ENCODE measurements around the gene DOCK2. TPM values are rescaled to one million over a fixed set of nuclear protein-coding genes. Genes with fewer than 3 reads are reported as not detected.

DOCK2 gene
- total RNA-seq, 1 experiment from 2014 or later: 0.42 TPM

DNA sequence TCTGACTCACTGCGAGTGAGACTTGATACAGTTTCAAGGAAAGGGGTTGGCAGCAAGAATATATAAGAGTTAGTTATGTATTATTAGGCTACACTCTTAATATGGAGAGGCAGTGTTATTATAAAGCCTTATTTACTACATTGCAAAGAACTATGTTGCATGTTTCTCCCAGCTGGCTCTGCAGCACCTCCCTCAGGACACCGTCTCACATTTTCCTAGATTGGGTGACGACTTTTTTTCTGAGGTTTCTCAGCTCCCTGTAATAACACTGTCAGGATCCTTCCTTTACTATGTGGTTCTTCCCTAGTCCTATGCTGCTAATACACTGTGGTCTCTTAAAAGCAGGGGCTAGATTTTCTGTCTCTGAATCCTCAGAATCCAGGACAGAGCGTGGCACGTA, 189.5 kb downstream of the DOCK2 start:
- Mint-ChIP-seq H3K4me1 (ENCODE audit: insufficient read depth, unreplicated experiment) (peaks cover 7% of the 10 kb centered on the region), H3K4me3 (ENCODE audit: unreplicated experiment) (no peak overlapping the region), H3K27ac (ENCODE audit: low read depth, unreplicated experiment) (no peak overlapping the region), H3K36me3 (ENCODE audit: insufficient read depth, unreplicated experiment) (no peaks in the 10 kb centered on the region), H3K9me3 (ENCODE audit: unreplicated experiment) (peaks cover 8% of the 10 kb centered on the region), H3K27me3 (ENCODE audit: insufficient read depth, unreplicated experiment) (peaks cover 10% of the 10 kb centered on the region)
- intact Hi-C loops (cut with micrococcal nuclease): no loop called here
- TF ChIP-seq, protein P1, sequence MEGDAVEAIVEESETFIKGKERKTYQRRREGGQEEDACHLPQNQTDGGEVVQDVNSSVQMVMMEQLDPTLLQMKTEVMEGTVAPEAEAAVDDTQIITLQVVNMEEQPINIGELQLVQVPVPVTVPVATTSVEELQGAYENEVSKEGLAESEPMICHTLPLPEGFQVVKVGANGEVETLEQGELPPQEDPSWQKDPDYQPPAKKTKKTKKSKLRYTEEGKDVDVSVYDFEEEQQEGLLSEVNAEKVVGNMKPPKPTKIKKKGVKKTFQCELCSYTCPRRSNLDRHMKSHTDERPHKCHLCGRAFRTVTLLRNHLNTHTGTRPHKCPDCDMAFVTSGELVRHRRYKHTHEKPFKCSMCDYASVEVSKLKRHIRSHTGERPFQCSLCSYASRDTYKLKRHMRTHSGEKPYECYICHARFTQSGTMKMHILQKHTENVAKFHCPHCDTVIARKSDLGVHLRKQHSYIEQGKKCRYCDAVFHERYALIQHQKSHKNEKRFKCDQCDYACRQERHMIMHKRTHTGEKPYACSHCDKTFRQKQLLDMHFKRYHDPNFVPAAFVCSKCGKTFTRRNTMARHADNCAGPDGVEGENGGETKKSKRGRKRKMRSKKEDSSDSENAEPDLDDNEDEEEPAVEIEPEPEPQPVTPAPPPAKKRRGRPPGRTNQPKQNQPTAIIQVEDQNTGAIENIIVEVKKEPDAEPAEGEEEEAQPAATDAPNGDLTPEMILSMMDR (IDR thresholded peaks at IDR 0.05; ENCODE audit: unreplicated experiment): no peak
- DNase-seq (ENCODE audit: unreplicated experiment): no peak
- ChIA-PET CTCF (interaction anchor here (1.0 to 1.3 kb wide), 2 partner anchors 8 to 154 kb away, joined by 4 to 9 read pairs; partner anchors contain the start of gene INSYN2B), POLR2A (no interaction called here)
- BruUV-seq (replicated peaks): no TSS peak

GRCh38 chr5:169827769-169828168, 190.7 kb downstream of the DOCK2 start:
- DNase-seq (ENCODE audit: unreplicated experiment): no peak

GRCh38 chr5:169828385-169828784, 191.3 kb downstream of the DOCK2 start:
- BruUV-seq (replicated peaks): no TSS peak
- intact Hi-C loops (cut with micrococcal nuclease): no loop called here
- peaks cover 10% of the 10 kb centered on the region for H3K4me1 Mint-ChIP-seq (ENCODE audit: insufficient read depth, unreplicated experiment)
- POLR2A ChIA-PET: interaction anchor here (0.7 kb wide), 1 partner anchor 128 kb away, joined by 3 read pairs; no protein-coding TSS in a partner anchor
- DNase-seq (ENCODE audit: unreplicated experiment): no peak
- H3K36me3 Mint-ChIP-seq (ENCODE audit: insufficient read depth, unreplicated experiment): no peaks in the 10 kb centered on the region
- CTCF ChIA-PET: interaction anchor here (0.5 to 1.9 kb wide), 4 partner anchors 9 to 1148 kb away, joined by 3 to 9 read pairs (median 4); partner anchors contain the start of gene INSYN2B
- no peak overlapping the region for H3K4me3 Mint-ChIP-seq (ENCODE audit: unreplicated experiment)
- peaks cover 8% of the 10 kb centered on the region for H3K9me3 Mint-ChIP-seq (ENCODE audit: unreplicated experiment)
- TF ChIP-seq, protein P1 (IDR thresholded peaks at IDR 0.05; ENCODE audit: unreplicated experiment): no peak
- H3K27ac Mint-ChIP-seq (ENCODE audit: low read depth, unreplicated experiment): no peak overlapping the region
- no peaks in the 10 kb centered on the region for H3K27me3 Mint-ChIP-seq (ENCODE audit: insufficient read depth, unreplicated experiment)

More at GRCh38 chr5:169827769-169828168, 190.7 kb downstream of the DOCK2 start:
- no TSS peak for BruUV-seq (replicated peaks)
- Mint-ChIP-seq H3K27ac (ENCODE audit: low read depth, unreplicated experiment) (no peak overlapping the region), H3K36me3 (ENCODE audit: insufficient read depth, unreplicated experiment) (no peaks in the 10 kb centered on the region), H3K4me1 (ENCODE audit: insufficient read depth, unreplicated experiment) (peaks cover 10% of the 10 kb centered on the region), H3K27me3 (ENCODE audit: insufficient read depth, unreplicated experiment) (no peaks in the 10 kb centered on the region), H3K9me3 (ENCODE audit: unreplicated experiment) (peaks cover 8% of the 10 kb centered on the region), H3K4me3 (ENCODE audit: unreplicated experiment) (no peak overlapping the region)
- TF ChIP-seq, protein P1 (IDR thresholded peaks at IDR 0.05; ENCODE audit: unreplicated experiment): no peak
- POLR2A ChIA-PET: interaction anchor here (0.7 kb wide), 1 partner anchor 128 kb away, joined by 3 read pairs; no protein-coding TSS in a partner anchor
- CTCF ChIA-PET: interaction anchor here (0.9 to 1.9 kb wide), 5 partner anchors 9 to 152 kb away, joined by 3 to 9 read pairs (median 4); partner anchors contain the start of gene INSYN2B
- intact Hi-C loops (cut with micrococcal nuclease): no loop called here

- CTCF ChIA-PET: no interaction called here
- POLR2A ChIA-PET: interaction anchor here (1.7 kb wide), 1 partner anchor 13 kb away, joined by 3 read pairs; no protein-coding TSS in a partner anchor
- no peaks in the 10 kb centered on the region for H3K9me3 Mint-ChIP-seq (ENCODE audit: unreplicated experiment)
- no TSS peak for BruUV-seq (replicated peaks)
- no peak overlapping the region for H3K4me3 Mint-ChIP-seq (ENCODE audit: unreplicated experiment)
- intact Hi-C loops (cut with micrococcal nuclease): no loop called here
- TF ChIP-seq, protein P1 (IDR thresholded peaks at IDR 0.05; ENCODE audit: unreplicated experiment): no peak
- no peaks in the 10 kb centered on the region for H3K36me3 Mint-ChIP-seq (ENCODE audit: insufficient read depth, unreplicated experiment)
- peaks cover 16% of the 10 kb centered on the region for H3K4me1 Mint-ChIP-seq (ENCODE audit: insufficient read depth, unreplicated experiment)
- peak overlapping the region; percentile 8 for H3K27ac Mint-ChIP-seq (ENCODE audit: low read depth, unreplicated experiment)
- no peaks in the 10 kb centered on the region for H3K27me3 Mint-ChIP-seq (ENCODE audit: insufficient read depth, unreplicated experiment)
- DNase-seq (ENCODE audit: unreplicated experiment): peak; percentile 64
Measured at GRCh38 chr5:169831331-169831730, 194.3 kb downstream of the DOCK2 start.
